Measurements from ENCODE around the gene PDPN.
A peak's percentile ranks its signal among the peaks of the same experiment; 100 is the strongest.

The PDPN gene

GRCh38 chr1:13581446-13581845 is 2.2 kb upstream of the PDPN start:
- DNase-seq, result no peak

DNA sequence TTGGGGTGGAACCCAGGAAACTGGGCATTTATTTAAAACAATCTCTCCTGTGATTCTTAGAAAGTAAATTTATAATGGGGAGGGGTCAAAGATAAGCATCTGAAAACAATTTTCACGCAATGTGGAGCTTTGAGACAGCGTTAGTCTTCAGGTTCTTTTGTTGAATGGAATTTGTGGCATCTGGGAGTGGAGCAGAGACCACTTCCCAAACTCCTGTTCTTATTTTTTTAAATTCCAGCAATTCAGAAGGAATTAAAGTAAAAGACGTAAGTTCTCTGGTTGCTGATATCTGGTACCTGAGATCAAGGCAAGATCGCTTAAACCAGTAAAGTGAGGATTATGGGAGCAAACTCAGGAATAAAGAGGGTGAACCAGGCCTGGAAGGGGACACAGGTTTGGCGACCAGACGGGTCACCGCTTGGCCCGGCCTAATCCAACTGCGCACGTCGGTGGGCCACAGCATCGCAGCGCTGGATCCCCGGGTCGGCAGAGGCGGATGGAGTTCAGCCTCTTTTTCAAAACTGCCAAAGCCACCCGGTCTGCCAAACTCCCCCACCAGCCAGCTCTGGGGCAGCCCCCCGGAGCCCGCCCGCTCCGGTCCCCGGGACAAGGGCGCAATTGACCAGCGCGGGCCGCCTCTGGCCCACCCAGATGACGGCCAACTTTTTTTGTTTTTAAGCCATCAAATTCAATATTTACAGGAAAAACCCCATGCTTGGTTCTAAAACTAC is 754 bp upstream of the PDPN start:
- no peak for DNase-seq

DNA sequence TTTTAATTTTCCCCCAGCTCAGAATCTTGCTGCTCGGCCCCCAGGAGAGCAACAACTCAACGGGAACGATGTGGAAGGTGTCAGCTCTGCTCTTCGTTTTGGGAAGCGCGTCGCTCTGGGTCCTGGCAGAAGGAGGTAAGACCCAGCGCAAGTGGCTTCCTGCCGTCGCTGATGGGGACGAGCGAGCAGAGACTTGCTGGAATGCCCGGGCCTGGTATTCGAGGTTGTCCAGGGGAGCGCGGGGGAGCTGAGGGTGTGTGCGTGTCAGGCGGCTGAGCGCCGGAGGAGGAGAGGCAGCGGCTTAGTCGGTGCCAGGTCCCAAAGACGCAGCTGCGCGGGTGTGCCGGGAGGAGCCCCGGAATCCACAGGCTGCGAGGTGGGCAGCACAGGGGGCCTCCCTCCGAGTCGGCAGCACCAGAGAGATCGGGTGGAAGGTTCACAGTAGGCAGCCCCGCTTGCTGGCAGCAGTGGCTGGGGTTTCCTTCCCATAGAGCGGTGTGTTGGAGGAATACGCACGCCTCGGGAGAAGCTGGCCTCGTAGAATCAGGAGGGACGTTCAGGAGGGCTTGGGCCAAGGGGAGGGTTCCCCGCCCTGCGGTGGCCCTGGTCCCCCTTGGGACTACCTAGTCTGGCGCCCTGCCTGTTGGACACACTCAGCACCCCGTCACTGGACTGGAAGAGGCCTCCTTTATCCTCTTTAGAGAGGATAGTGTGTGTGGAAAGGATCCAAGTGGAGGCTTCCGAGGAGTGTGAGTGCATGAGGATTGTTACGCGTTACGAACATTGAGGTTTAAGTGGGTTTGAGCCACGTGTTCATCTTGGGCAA is 547 bp downstream of the PDPN start:
- DNase-seq, result no peak

DNA sequence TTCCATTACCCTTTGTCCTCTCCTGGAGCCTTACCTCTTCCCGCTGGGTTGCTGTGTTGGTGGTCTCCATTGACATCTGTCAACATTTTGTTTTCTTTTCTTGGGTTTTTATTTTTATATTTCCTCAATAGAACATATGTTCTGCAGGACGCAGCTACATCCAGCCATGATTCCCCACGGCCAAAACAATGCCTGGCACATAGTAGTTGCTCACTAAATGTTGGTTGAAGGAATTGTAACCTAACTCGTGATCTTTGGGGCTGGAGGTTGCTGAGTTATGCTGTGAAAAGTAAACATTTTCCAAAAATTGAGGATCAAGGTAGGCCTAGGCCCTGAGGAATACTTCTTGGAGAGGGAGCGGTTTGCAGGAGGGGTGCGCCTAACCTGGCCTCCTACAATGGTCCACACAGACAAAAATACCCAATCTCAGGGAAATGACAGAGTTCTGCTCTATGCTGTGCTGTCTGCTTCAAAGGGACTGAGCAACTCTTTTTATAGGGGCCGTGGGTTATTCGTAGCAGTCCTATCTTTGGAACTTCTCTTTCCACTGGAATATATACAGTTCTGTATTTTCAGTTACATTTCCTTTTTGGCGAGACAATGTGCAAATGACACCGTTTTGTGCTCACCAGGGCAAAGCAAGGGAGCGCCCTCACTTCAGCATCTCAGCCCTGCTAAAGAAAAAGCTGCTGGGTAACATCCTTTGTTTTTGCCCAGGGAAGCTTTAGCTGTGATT is 1.4 kb downstream of the PDPN start:
- no peak for DNase-seq

- no peak for DNase-seq
Measured at GRCh38 chr1:13585612-13585991, 2.0 kb downstream of the PDPN start.

- no peak for DNase-seq
Measured at GRCh38 chr1:13586001-13586400, 2.4 kb downstream of the PDPN start.

DNA sequence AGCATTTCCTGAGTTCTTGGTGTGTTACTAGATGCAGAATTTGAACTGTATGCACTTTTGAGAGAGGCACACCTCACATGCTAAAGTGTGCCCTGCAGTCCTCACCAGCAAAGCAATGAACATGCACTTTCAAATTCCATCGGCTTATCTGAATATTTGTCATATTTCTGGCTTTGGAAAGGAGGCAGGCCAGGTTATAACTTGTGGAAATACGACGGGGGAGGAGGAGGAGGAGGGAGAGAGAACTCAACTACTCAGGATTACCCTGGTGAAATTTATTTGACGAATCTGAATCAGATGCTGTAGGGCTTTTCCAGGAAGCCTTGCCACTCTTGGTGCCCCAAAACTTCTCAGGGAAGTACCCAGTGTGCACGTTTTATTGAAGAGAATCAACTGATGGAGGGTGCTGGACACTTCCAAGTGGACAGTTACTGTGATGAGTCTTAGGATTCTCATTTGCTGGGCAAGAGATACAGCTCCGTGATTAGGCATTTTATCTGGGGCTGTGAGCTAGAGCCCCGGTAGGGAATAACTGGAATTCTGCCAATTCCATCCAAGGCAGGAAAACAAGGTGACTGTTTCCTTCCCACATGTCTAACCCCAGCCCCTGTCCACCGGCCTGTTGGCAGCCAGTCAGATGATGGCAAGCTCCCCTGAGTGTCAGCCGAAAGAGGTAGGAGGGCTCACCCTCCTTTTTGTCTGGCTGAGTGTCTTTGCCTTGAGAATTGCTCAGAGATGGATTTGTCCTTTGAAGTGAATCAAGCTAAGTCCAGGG is 3.8 kb downstream of the PDPN start:
- DNase-seq, result no peak

DNA sequence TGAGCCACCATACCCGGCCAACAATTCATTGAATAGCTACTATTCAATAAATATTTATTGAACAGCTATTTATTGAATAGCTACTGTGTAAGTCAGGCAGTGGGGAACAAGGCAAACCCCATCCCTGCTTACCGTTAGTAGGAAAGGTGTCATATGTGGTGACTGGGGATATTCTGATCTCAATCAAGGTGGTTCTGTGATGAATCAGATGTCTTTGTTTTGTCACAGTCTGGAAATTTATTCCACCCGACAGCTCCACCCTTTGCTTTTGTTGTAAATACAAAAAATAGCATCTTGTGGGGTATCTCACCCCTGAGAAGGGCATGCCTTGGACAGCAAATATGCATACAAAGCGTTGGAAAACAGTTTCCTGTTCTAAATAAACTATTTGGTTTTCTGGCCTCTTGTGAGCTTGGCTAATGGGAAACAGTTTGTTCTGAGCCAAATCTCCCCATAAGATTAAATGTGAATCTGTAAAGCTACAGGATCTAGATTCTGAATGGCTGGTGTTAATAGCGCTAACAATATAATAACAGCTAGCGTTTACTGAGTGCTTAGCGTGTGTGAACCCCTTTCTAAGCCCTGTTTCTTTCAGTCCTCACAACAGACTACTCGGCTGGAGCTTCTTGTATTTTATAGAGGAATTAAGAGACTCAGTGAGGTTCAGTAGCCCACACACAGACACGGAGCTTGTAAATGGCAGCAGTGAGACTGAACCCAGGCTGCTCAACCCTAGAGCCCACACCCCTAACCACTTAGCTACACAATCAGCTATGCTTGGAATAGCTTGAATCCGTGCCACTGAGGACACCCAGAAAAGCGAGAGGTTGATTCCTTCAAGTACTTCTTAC is 5.5 kb downstream of the PDPN start:
- no peak for DNase-seq

DNA sequence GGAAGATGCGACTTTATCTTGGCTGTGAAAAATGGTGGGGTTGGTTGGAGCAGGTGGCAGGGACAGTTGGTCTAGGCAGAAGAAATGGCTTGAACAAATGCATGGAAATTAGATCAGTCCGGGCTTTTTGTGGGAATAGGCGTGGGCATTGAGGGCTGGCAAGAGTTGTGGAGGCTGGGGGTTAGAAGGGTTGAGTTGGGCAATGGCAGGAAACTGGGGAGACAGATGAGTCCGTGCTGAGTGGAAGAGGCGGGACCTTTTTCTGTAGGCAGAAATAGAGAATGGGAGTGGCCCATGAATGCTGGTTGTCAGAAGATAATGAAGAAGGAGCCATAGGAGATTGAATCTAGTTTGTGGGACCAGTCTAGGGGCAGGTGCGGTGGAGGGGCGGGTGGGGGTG is 6.9 kb downstream of the PDPN start:
- DNase-seq, result no peak

DNA sequence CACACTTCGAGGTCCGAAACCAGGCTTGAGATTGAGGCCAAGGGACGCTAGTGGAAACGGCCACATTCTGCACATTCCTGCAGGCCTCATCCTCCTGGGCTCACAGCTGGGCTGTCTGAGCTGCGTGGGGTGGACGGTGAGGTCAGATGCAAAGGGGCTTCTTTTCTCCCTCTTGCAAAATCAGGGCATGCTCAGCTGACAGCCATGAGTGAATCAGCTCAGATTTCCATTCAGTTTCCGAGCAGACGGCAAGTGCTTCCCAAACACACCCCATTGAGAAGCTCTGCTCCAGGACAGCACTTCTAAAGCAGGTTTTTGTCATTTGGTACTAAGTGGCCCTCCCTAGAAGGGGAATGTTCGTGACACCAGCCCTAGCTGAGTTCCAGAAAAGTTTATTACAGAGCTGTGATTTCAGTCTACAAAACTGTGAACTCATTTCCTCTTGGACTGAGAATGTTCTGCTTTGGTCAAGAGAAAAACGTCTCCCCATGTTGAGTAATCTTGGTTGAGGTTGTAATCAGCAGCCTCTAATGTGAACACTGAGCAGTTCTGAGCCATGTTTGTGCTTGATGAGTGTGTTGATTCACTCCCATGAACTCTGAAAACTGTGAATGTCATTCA is 10.0 kb downstream of the PDPN start:
- peak; percentile 5 for DNase-seq

- no peak for DNase-seq
Measured at GRCh38 chr1:13595411-13595810, 11.8 kb downstream of the PDPN start.

- DNase-seq, result no peak
Measured at GRCh38 chr1:13597166-13597565, 13.5 kb downstream of the PDPN start.

GRCh38 chr1:13600762-13601453 is 17.3 kb downstream of the PDPN start:
- no peak for DNase-seq

GRCh38 chr1:13604176-13604575 is 20.5 kb downstream of the PDPN start:
- no peak for DNase-seq

- no peak for DNase-seq
Measured at GRCh38 chr1:13604721-13605120, 21.1 kb downstream of the PDPN start.

DNA sequence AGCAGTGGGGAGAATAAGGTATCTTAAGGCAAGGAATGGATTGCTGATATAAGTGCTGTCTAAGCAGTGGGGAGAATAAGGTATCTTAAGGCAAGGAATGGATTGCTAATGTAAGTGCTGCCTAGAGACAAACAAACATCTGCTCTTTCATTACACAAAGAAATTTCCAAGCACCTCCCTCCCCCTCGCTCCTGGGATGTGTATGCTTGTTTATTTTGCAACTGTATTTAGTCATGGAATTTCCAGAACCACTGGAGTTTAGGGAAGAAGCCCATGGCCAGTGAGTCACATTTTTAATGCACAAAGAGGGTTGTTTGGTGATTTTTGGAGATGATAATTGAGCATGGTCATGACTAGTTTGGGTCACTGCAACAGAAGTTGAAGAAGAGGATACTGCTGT is 21.5 kb downstream of the PDPN start:
- DNase-seq, result no peak

DNA sequence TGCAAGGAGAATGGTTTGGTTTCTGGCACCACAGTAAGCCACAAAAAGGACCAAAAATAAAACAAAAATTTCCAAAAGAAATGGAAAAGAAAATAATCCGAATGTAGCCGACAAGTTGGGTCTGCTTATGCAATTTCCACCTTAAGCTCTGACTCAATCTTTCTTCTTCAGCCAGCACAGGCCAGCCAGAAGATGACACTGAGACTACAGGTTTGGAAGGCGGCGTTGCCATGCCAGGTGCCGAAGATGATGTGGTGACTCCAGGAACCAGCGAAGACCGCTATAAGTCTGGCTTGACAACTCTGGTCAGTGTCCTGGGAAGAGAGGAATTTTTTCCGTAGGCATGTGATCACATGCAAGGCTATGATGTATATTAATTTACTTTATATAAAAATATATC is 23.4 kb downstream of the PDPN start:
- DNase-seq, result no peak

GRCh38 chr1:13616234-13616633 is 32.6 kb downstream of the PDPN start:
- DNase-seq, result no peak

DNA sequence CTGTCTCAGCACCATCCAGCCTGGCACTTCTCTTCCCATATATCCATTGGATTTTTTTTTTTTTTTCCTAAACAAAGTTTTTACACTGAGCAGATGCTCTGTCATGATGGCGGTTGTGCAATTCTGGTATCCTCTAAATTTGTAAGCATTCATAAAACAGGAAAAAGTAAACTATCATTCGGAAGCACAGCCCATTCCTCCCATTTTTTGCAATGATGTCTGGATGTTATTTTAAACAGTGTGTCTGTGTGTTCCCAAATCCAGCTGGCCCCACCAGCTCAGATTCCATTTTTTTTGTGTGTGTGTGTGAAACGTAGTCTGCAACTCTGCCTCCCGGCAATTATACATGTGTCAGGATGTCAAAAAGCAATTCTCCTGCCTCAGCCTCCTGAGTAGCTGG is 33.5 kb downstream of the PDPN start:
- no peak for DNase-seq

GRCh38 chr1:13617773-13618172 is 34.1 kb downstream of the PDPN start:
- DNase-seq, result no peak

GRCh38 chr1:13618483-13618882 is 34.9 kb downstream of the PDPN start:
- DNase-seq, result no peak

All from hematopoietic multipotent progenitor cell treated with erythropoietin and hydrocortisone succinate and interleukin-3 and kit ligand, for 6 days (in vitro differentiated cells).